Neuronal stem cell (in vitro differentiated cells): ENCODE measurements around the gene PCTP.

Experiments
- DNase-seq: peaks from one replicate; pipeline ENCODE4 v3.0.0-alpha.2; 2013; ENCODE audit warnings: low spot score
- H2AFZ ChIP-seq: one replicate; pipeline ENCODE4 v1.6.1; 2013; ENCODE audit warnings: mild to moderate bottlenecking, low read length, inconsistent platforms
- H2AK5ac ChIP-seq: 2 replicates; pipeline ENCODE4 v1.6.1; 2013; ENCODE audit warnings: low read depth, mild to moderate bottlenecking, inconsistent platforms, low read length, moderate library complexity, mixed read lengths
- H2BK120ac ChIP-seq: 2 replicates; pipeline ENCODE4 v1.6.1; 2013; ENCODE audit warnings: low read depth, mild to moderate bottlenecking, inconsistent platforms, low read length, moderate library complexity, mixed read lengths
- H2BK12ac ChIP-seq: one replicate; pipeline ENCODE4 v1.6.1; 2013; ENCODE audit warnings: low read length, inconsistent platforms
- H2BK15ac ChIP-seq: 2 replicates; pipeline ENCODE4 v1.6.1; 2013; ENCODE audit warnings: mild to moderate bottlenecking, low read length, inconsistent platforms, mixed read lengths
- H2BK5ac ChIP-seq: one replicate; pipeline ENCODE4 v1.6.1; 2013; ENCODE audit warnings: inconsistent platforms, mild to moderate bottlenecking, low read length, moderate library complexity
- H3K14ac ChIP-seq: one replicate; pipeline ENCODE4 v1.6.1; 2013; ENCODE audit warnings: low read length, inconsistent platforms
- H3K18ac ChIP-seq: 2 replicates; pipeline ENCODE4 v1.6.1; 2013; ENCODE audit warnings: low read length, inconsistent platforms
- H3K23ac ChIP-seq: 2 replicates; pipeline ENCODE4 v1.6.1; 2013; ENCODE audit warnings: low read depth, mild to moderate bottlenecking, mixed read lengths, low read length, inconsistent platforms; ENCODE audit not compliant: poor library complexity
- H3K27ac ChIP-seq: replicated peaks from 3 replicates; pipeline ENCODE4 v1.5.1; 2013; ENCODE audit warnings: low read length, inconsistent platforms
- H3K27me3 ChIP-seq, 3 experiments: 2 replicates each; pipeline ENCODE4 v1.6.1; 2013; ENCODE audit warnings: low read length in 3 of 3, mild to moderate bottlenecking in 2 of 3, inconsistent platforms in 1 of 3, low read depth in 1 of 3, mixed read lengths in 1 of 3, moderate library complexity in 1 of 3; ENCODE audit not compliant: control insufficient read depth in 3 of 3, insufficient read depth in 3 of 3
- H3K36me3 ChIP-seq, 2 donors: replicated peaks in 1 of 2; 2 replicates each; pipeline ENCODE4 v1.6.1; 2013; ENCODE audit warnings: low read length in 2 of 2; ENCODE audit not compliant: control insufficient read depth in 2 of 2, insufficient read depth in 2 of 2
- H3K4ac ChIP-seq: 2 replicates; pipeline ENCODE4 v1.6.1; 2013; ENCODE audit warnings: inconsistent platforms, mild to moderate bottlenecking, low read length, moderate library complexity
- H3K4me1 ChIP-seq, 2 donors: 1 replicate in 1 of 2; 2 replicates in 1 of 2; pipeline ENCODE4 v1.6.1; 2013; ENCODE audit warnings: low read length in 2 of 2, low read depth in 1 of 2; ENCODE audit not compliant: control insufficient read depth in 2 of 2, insufficient read depth in 1 of 2
- H3K4me2 ChIP-seq: one replicate; pipeline ENCODE4 v1.6.1; 2013; ENCODE audit warnings: mild to moderate bottlenecking, low read length, inconsistent platforms; ENCODE audit not compliant: insufficient read depth, poor library complexity, severe bottlenecking
- H3K4me3 ChIP-seq, 2 donors: 2 replicates each; pipeline ENCODE4 v1.5.1; 2013; ENCODE audit warnings: low read length in 2 of 2, mild to moderate bottlenecking in 2 of 2, inconsistent platforms in 1 of 2, moderate library complexity in 1 of 2
- H3K79me1 ChIP-seq: one replicate; pipeline ENCODE4 v1.6.1; 2013; ENCODE audit warnings: low read depth, mild to moderate bottlenecking, inconsistent platforms, low read length, moderate library complexity
- H3K9ac ChIP-seq: one replicate; pipeline ENCODE4 v1.6.1; 2013; ENCODE audit warnings: mild to moderate bottlenecking, low read depth, low read length, inconsistent platforms; ENCODE audit not compliant: poor library complexity
- H3K9me3 ChIP-seq, 2 donors: replicated peaks in 1 of 2; 2 replicates each; pipeline versions ENCODE3 to v1.6.1; 2013; ENCODE audit warnings: low read length in 2 of 2, mild to moderate bottlenecking in 2 of 2, inconsistent platforms in 1 of 2, low read depth in 1 of 2, mixed read lengths in 1 of 2, moderate library complexity in 1 of 2; ENCODE audit not compliant: control insufficient read depth in 2 of 2, insufficient read depth in 1 of 2
- H4K8ac ChIP-seq: one replicate; pipeline ENCODE4 v1.6.1; 2013; ENCODE audit warnings: low read depth, mild to moderate bottlenecking, inconsistent platforms, low read length, moderate library complexity
- H4K91ac ChIP-seq: one replicate; pipeline ENCODE4 v1.6.1; 2013; ENCODE audit warnings: low read length, low read depth, mild to moderate bottlenecking, inconsistent platforms; ENCODE audit not compliant: poor library complexity
- WGBS, 2 donors: extraction: QIAGEN DNeasy Blood & Tissue Kit; methylation state at CpG; one replicate each; pipeline ENCODE4 v1.1.7; 2013; ENCODE audit warnings: missing lambda C conversion rate in 2 of 2, mixed read lengths in 1 of 2; ENCODE audit not compliant: insufficient read length in 2 of 2, insufficient replicate concordance in 1 of 2; ENCODE audit errors: extremely low coverage in 2 of 2; 5-methylcytosine and 5-hydroxymethylcytosine counted together

PCTP gene

GRCh38 chr17:55774846-55775271, 24.0 kb downstream of the PCTP start:
- Histone ChIP-seq H2BK120ac (no peak overlapping the region), H3K36me3 (peaks cover 7 to 15% of the 10 kb centered on the region in 2 donors), H4K8ac (no peak overlapping the region), H3K27me3 (peaks cover 0 to 11% (median 0%) of the 10 kb centered on the region in 3 experiments), H3K23ac (no peak overlapping the region), H3K4me3 (no peak overlapping the region), H2BK15ac (no peak overlapping the region), H2BK12ac (no peak overlapping the region), H3K4me2 (no peak overlapping the region), H3K27ac (peak overlapping the region; percentile 25), H3K14ac (no peak overlapping the region), H3K9ac (no peak overlapping the region), H4K91ac (no peak overlapping the region), H2AK5ac (no peak overlapping the region), H2AFZ (no peak overlapping the region), H3K18ac (no peak overlapping the region), H2BK5ac (no peak overlapping the region), H3K9me3 (no peaks in the 10 kb centered on the region), H3K4ac (no peak overlapping the region), H3K79me1 (no peaks in the 10 kb centered on the region), H3K4me1 (peaks cover 3 to 15% of the 10 kb centered on the region in 2 donors)
- WGBS, 2 donors, result no CpG with 5 or more reads among the region's 7 CpGs
- DNase-seq, result peak; percentile 54

DNA sequence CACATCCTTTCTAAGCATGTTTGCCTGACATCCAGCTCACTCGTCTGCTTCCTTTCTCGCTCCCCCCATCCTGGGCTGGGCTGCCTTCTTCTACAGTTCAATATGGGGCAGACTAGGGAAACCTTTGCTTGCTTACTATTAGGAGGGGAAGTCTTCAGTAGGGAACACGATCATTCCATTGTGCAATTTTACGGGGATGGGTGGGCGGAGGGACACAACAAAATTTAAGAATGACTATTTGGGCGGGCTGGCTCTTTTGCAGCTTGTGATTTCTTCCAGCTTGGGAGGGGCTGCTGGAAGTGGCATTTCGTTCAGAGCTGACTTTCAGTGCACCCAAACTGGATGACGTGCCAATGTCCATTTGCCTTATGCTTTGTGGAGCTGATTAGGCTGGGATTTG, 25.4 kb downstream of the PCTP start:
- H3K14ac ChIP-seq, result no peak overlapping the region
- H3K4me2 ChIP-seq, result no peak overlapping the region
- no peak overlapping the region for H2BK120ac ChIP-seq
- peak overlapping the region; percentile 31 for H2AK5ac ChIP-seq
- H2AFZ ChIP-seq, result no peak overlapping the region
- H3K4me3 ChIP-seq, result no peak overlapping the region
- H3K18ac ChIP-seq, result peak overlapping the region; percentile 1
- no peak overlapping the region for H3K4ac ChIP-seq
- no peak overlapping the region for H2BK5ac ChIP-seq
- H3K27ac ChIP-seq, result no peak overlapping the region
- no peaks in the 10 kb centered on the region for H3K79me1 ChIP-seq
- H3K36me3 ChIP-seq, result peaks cover 7 to 15% of the 10 kb centered on the region in 2 donors
- H3K9me3 ChIP-seq, result no peaks in the 10 kb centered on the region
- H4K91ac ChIP-seq, result no peak overlapping the region
- no peak overlapping the region for H4K8ac ChIP-seq
- no peak overlapping the region for H2BK12ac ChIP-seq
- no peak overlapping the region for H3K23ac ChIP-seq
- no peak overlapping the region for H3K9ac ChIP-seq
- DNase-seq, result no peak
- H2BK15ac ChIP-seq, result no peak overlapping the region
- peaks cover 0 to 24% (median 0%) of the 10 kb centered on the region in 3 experiments for H3K27me3 ChIP-seq
- peaks cover 3 to 15% of the 10 kb centered on the region in 2 donors for H3K4me1 ChIP-seq
- WGBS, 2 donors, result no CpG with 5 or more reads among the region's 8 CpGs

GRCh38 chr17:55777471-55777971, 26.7 kb downstream of the PCTP start:
- H2BK120ac ChIP-seq, result no peak overlapping the region
- H3K27me3 ChIP-seq, result peaks cover 0 to 37% (median 0%) of the 10 kb centered on the region in 3 experiments
- H3K4me3 ChIP-seq, result no peak overlapping the region
- no peak overlapping the region for H3K14ac ChIP-seq
- H3K4me1 ChIP-seq, result peaks cover 3 to 15% of the 10 kb centered on the region in 2 donors
- H2AK5ac ChIP-seq, result no peak overlapping the region
- DNase-seq, result no peak
- H3K18ac ChIP-seq, result no peak overlapping the region
- no peak overlapping the region for H4K8ac ChIP-seq
- no peak overlapping the region for H2BK12ac ChIP-seq
- H2BK5ac ChIP-seq, result no peak overlapping the region
- H3K9me3 ChIP-seq, result no peaks in the 10 kb centered on the region
- H3K4me2 ChIP-seq, result no peak overlapping the region
- H3K23ac ChIP-seq, result no peak overlapping the region
- no peak overlapping the region for H3K27ac ChIP-seq
- peaks cover 7 to 15% of the 10 kb centered on the region in 2 donors for H3K36me3 ChIP-seq
- H3K79me1 ChIP-seq, result no peaks in the 10 kb centered on the region
- no CpG with 5 or more reads among the region's 2 CpGs for WGBS, 2 donors
- no peak overlapping the region for H4K91ac ChIP-seq
- H2BK15ac ChIP-seq, result no peak overlapping the region
- no peak overlapping the region for H3K4ac ChIP-seq
- no peak overlapping the region for H2AFZ ChIP-seq
- no peak overlapping the region for H3K9ac ChIP-seq

DNA sequence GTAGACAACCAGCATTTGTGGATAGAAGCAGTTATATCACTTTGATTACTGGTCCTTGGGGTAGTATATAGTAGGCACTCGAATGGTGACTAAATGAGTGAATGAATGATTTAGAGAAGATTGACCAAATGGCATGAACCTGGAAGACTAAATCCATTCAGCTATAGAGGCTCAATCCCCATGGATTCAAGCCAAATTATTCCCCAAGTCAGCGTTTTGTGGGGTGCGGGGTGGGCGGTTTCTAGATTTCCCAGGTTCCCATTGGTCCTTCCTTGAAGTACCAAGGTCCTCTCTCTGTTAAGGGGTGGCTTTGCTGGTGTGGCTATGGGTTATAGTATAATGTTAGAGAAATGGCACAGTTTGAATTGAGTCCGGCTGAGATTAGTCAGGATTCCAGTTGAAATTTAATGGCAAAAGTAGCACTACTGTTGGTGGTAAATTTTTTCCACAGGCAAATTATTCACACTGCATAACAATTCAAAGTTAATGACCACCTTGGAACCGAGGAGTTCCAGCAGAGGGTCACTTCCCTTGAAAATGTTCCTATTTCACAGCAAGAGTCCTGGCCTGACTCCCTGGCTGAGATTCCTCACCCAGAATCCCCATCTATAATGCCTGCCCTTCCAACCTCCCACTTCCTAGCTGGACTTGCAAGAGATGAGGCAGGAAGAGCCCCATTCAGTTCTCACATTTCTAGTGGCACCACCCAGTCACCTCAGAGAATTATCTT, 27.7 kb downstream of the PCTP start:
- H2BK12ac ChIP-seq, result no peak overlapping the region
- no peak overlapping the region for H3K14ac ChIP-seq
- peaks cover 3 to 13% of the 10 kb centered on the region in 2 donors for H3K4me1 ChIP-seq
- no peak overlapping the region for H2BK5ac ChIP-seq
- no peak overlapping the region for H3K18ac ChIP-seq
- no peaks in the 10 kb centered on the region for H3K79me1 ChIP-seq
- no peak overlapping the region for H3K4me3 ChIP-seq
- no peak overlapping the region for H3K4ac ChIP-seq
- no peak overlapping the region for H3K4me2 ChIP-seq
- H2AFZ ChIP-seq, result no peak overlapping the region
- H2AK5ac ChIP-seq, result no peak overlapping the region
- H4K91ac ChIP-seq, result no peak overlapping the region
- no CpG with 5 or more reads among the region's 6 CpGs for WGBS, 2 donors
- H3K27ac ChIP-seq, result no peak overlapping the region
- H2BK120ac ChIP-seq, result no peak overlapping the region
- DNase-seq, result no peak
- no peak overlapping the region for H3K9ac ChIP-seq
- no peak overlapping the region for H3K23ac ChIP-seq
- H3K27me3 ChIP-seq, result peaks cover 0 to 45% (median 0%) of the 10 kb centered on the region in 3 experiments
- no peak overlapping the region for H2BK15ac ChIP-seq
- H3K36me3 ChIP-seq, result peaks cover 7 to 15% of the 10 kb centered on the region in 2 donors
- no peak overlapping the region for H4K8ac ChIP-seq
- H3K9me3 ChIP-seq, result no peaks in the 10 kb centered on the region
